Middle frontal gyrus (tissue), 1 donor: ENCODE results near the gene RIMBP2.

Experiments used
- DNase-seq: peaks from one replicate; pipeline ENCODE4 v3.0.0-alpha.2; 2015; ENCODE audit warnings: low spot score; ENCODE audit errors: extremely low spot score

The RIMBP2 gene

DNA sequence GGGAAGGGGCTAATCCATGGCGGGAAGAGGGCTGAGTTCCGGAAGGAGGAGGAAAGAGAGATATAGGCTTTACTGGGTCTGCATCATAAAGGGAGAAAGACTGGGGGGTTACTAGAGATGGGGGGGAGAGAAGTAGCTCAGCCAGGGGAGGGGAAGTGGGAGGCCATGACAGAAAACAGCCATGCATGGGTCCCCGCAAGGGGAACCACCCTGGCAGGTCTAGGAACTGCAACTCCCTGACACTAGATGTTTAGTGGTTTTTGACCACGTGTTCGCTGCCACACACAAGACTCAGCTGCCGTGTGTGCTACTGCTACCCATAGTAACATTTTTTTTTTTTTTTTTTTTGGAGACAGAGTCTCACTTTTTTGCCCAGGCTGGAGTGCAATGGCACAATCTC is 145.0 kb downstream of the RIMBP2 start:
- no peak for DNase-seq

DNA sequence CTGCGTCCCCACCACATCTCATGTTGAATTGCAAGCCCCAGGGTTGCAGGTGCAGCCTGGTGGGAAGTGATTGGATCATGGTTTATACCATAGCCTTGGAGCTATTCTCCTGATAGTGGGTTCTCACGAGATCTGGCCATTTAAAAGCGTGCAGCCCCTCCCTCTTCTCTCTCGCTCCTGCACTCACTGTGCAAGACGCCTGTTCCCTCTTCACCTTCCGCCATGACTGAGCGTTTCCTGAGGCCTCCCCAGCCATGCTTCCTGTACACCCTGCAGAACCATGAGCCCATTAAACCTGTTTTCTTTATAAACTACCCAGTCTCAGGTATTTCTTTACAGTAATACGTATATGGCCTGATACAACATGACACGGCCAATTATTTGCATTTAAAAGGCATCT is 146.6 kb downstream of the RIMBP2 start:
- no peak for DNase-seq

DNA sequence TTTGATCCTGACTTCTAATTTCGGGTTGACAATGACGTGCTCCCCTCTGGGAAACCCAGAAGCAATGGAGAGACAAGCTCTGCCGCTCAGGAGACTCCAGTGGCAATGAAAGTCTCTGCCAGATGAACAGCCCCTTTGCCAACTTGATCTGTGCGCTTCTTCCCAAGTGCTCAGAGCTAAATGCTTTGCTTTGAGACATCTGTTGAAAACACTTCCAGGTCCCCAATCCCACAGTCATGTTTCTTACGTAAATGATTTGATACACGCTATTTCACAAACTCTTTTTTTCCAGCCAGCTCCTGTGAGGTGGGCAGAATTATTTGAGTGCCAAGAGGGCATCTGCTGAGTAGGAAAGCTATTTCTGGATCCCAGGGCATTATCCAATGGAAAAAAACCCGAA is 147.6 kb downstream of the RIMBP2 start:
- peak; percentile 22 for DNase-seq

DNA sequence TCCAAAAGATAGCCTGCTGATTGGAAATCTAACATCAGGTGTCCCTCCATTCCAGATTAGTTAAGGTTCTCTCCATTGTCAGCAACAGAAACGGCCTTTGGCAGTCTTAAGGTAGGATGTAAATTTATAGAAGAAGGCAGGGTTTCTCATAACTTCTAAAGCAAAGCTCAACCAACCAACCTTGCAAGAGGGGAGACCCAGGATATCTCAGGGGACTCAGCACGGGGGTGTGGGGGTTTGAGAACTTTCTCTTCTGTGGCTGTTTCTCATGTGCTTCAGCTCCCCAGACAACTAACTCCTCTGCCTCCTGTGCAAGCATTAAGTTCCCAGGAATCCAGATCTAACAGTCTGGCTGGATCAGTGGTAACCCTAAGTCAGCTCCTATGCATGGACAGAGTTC is 148.1 kb downstream of the RIMBP2 start:
- no peak for DNase-seq

DNA sequence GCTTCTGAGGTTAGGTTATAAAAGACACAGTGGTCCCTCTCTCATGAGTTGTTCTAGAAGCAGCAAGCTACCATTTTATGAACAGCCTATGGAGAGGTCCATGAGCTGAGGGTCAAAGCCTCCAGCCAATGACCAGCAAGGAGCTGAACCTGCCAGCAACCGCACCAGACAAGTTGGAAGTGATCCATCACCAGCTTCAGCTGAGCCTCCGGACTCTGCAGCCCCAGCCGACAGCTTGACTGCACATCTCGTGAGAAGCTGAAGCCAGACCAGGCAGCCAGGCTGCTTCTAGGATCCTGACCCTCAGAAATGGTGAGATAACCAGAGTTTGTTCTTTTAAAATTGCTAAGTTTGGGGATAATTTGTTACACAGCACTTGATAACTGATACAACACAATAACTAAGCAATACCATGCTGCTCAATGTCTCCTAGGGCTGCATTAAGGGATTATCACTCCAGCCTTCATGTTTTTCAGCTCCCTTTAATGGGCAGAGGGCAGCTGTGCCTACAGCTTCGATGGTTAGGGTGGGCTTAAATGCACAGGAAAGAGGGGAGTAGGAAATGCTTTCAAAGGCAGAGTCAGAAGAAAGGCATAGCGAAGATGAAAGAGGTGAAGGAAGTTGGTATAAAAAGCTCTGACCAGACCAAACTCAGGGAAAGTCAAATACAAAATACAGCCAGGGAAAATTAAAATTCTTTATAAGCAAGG is 149.5 kb downstream of the RIMBP2 start:
- DNase-seq: no peak

DNA sequence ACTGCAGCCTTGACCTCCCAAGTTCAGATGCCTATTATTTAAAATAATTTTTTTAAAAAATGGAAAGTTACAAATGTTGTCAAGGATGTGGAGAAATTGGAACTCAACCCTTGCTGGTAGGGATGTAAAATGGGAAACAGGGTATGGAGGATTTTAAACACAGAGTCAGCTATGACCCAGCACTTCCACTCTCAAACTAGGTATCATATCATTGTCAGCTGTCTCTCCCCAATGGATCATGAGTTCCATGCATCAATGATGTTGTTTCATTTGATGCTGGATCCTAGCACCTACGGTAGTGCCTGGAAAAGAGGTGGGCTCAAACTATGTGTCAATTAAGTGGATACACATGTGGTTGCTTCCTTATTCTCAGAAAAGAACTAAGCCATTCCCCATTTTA is 150.9 kb downstream of the RIMBP2 start:
- no peak for DNase-seq

DNA sequence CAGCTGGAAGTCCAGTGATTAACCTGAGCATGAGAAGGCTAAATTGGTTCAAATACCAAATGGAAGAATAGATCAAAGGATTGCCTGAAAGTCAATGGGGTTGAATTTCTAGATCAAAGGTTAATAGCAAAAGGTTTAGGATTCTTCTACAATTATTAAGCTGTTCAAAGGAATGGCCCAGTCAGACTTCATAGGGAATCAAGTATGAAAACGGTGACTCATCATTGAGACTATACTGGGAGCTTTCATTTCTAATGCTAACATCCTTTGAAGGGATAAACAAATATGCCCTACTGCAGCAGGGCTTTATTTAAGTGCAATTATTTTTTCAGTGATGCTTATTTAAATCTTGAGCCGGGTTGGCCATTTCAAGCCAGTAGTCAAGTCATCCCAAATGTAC is 152.8 kb downstream of the RIMBP2 start:
- no peak for DNase-seq

DNA sequence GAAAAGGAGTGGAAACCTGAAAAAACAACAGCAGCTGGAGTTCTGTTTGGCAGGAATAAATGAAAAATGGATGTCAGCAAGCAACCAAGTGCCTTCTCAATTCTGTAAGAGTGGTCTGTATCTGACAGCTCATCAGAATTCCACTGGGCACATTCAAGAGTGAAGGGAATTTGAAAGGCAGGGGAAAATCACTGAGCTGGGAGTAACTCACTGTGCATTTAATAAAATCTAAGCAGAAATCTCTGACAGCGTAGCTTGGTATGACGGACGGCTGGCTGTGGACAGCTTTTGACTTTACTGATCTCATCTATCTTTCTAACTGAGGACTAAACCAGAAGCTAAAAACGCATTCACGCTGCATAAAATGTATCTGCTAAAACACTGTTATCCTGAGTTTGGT is 153.4 kb downstream of the RIMBP2 start:
- no peak for DNase-seq

DNA sequence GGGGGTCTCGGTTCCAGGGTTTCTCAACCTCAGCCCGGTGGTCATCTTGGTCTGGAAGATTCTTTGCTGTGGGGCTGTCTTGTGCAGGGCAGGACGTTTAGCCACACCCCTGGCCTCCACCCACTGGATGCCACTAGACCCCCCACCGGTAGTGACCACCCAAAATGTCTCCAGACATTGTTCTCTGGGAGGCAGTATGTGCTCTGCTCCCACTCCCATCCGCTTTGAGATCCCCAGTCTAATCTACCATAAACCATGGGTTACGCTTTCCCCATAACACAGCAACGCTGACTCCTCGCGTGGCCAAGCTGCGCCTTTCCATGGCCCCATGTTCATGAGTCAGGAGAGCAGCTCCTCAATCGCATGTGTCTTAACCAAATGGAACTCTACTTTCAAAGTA is 155.8 kb downstream of the RIMBP2 start:
- DNase-seq: no peak

DNA sequence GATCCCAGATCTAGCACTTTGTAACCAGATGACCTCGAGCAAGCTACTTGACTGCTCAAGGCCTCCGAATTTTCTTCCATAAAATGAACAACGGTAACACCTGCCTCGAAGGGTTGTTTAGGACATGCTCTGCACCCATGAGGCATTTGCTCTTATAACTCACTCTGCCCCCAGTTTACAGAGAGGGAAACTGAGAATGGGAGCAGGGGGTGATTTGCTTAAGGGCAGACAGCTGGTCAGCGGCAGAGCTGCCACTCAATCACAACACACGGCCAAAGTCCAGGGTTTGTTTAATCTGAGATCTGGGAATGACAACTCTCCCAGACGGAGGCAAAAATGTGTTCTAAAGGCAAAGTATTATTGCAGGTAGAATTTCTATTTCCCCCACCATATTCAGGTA is 156.3 kb downstream of the RIMBP2 start:
- DNase-seq: no peak

DNA sequence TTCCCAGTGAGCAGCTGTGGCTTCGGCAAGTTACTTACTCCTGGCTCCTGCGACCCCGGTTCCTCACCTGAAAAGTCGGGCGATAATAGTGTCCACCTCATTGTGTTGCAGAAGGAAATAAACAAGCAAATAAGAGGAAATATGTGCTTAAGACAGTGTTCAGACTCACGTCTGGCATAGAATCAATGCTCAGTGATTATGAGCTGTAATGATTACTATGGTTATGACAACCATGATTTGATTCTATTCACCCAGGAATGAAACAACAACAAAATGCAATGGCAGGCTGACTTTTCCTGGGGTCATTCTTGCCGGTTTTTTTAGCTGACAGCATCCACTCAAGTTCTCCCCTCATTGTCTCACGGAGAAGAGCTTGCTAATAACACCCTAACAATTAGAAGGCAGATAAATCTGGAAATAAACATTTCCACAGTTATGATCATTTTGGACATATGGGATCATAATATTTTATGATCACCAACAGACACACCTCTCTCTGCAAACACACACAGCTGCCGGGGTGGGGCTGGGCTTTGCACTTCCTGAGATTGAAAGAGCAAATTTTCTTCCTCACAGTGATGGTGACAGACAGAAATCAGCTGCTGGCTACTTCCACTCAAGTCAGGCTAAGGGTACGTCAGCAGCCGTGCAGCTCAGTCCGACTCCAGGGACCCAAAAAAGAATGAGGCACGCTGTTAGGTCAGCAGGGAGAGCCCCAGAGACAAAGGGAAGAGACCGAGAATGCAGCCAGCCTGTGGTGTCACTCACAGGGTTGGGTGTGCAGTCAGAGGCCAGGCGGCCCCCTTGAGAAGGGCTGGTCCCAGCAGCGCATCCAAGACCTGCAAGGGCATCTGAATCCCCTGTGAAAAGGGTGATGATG is 158.0 kb downstream of the RIMBP2 start:
- DNase-seq: no peak

DNA sequence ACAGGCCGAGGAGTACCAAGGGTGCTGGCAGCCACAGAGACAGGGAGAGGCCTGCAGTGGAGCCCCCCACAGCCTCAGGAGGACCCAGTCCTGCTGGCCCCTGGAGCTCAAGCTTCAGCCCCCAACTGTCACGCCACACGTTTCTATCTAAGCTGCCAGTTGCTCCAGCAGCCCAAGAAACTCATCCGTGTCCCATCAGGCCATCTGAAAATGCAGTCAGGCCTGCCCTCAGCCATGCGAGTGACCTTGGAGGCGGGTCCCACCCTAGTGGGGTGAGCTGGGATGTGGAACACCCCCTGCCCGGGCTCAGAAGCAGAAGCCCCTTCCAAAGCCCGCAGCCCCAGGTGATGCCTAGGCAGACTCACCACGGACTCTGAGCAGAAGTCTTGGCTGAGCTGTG is 158.9 kb downstream of the RIMBP2 start:
- DNase-seq: no peak

DNA sequence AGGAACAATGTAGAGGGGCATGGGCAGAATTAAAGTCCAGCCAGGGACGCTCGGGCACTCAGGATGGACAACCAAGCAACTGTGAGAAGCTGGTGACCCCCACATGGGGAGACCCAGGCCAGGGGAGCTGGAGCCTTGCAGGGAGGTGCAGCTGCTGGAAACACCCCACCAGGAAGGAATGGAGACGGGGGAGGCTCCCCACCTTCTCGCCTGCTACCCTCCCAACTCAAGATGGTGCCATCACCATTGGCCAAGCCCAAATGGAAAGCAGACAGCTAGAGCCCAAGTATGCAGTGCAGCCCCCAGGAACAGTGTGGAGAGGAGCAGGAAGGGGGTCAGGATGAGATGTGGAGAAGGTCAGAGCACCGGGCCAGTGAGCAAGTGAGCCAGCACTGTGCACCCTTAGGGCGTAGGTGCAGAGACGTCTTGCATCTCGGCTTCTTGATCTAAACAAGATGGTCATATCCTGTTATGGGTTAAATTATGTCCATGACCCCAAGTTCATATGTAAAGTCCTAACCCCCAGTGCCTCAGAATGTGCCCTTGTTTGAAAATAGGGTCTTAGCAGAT is 159.5 kb downstream of the RIMBP2 start:
- DNase-seq: no peak

DNA sequence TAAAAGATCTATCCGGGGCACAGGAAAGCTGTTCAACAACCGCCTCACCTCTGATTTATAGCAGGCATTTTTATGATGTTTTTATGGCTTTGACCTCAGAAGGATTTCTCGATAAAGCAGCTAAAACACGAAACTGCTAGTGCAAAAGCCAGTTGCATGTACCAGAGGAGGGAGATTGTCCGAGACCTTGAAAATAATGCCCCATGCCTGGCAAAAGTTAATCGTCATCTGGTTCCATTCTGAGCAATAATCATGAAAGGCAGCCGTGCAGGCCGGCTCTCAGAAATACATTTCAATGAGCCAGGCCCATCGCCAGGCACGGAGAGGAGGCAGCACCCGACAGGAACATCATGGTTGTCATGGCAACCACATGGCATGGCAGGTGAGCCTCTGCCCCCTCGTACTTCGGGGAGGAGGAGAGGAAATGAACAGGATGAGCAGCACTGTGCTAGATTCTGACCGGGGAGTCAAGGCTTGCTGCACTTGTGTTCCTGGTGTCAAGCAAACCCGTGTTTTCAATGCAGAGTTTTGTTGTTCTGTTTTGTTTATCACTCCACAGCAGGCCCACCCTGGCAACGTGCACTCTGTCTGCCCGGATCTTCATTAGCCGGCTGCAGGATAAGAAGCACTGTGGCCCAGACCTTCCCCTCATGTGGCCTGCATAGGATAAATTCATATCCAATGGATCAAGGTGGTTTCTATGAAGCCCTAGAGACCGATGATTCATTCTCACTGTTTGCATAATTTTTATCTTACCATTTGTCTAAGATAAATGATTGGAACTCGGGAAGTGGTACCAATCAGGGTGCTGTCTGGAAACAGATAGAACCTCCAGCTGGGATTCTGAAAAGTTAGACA is 160.2 kb downstream of the RIMBP2 start:
- no peak for DNase-seq

DNA sequence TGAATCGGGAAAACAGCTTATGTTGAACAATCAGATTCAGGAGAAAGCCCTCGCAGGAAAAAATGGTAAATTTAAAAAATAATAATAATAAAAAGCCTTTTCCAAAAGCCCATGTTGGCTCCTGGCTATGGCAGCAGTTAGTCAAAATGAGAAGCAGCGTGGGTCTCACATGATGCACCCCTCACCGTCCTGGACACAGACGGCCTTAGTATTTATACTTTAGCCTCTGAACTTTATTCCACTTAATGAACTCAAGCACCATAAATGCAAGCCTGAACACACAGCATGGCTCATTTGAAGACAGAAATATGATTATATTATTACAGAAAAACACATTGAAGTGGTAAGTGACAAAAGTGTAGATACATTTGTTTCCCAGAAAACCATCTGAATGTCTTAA is 160.9 kb downstream of the RIMBP2 start:
- DNase-seq: no peak

DNA sequence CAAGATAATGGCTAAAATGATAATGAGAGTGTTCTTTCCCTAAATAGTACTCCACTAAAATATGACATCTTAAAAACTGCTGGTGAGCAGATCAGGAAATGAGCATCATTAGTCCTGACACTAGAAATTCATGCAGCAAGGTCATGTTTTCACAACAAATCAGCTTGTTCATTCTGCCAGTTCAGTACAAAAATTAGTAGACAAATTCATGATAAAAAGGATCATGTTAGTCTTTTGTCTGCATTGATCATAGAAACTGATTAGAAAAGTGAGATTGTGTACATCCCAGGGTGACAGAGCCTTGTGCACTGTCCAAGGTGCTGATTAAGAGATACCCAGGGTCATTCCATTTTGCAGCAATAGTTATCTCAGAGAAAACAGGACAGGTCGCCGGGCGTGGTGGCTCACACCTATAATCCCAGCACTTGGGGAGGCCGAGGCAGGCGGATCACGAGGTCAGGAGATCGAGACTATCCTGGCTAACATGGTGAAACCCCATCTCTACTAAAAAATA is 163.6 kb downstream of the RIMBP2 start:
- DNase-seq: no peak

DNA sequence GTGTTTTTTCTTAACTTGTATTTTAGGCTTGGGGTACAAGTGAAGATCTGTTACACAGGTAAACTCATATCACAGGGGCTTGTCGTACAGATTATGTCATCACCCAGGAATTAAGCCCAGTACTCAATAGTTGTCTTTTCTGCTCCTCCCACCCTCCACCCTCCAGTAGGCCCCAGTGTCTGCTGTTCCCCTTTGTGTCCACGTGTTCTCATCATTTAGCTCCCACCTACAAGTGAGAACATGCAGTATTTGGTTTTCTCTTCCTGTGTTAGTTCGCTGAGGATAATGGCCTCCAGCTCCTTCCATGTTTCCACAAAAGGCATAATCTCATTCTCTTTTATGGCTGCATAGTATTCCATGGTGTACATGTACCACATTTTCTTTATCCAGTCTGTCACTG is 166.7 kb downstream of the RIMBP2 start:
- no peak for DNase-seq

DNA sequence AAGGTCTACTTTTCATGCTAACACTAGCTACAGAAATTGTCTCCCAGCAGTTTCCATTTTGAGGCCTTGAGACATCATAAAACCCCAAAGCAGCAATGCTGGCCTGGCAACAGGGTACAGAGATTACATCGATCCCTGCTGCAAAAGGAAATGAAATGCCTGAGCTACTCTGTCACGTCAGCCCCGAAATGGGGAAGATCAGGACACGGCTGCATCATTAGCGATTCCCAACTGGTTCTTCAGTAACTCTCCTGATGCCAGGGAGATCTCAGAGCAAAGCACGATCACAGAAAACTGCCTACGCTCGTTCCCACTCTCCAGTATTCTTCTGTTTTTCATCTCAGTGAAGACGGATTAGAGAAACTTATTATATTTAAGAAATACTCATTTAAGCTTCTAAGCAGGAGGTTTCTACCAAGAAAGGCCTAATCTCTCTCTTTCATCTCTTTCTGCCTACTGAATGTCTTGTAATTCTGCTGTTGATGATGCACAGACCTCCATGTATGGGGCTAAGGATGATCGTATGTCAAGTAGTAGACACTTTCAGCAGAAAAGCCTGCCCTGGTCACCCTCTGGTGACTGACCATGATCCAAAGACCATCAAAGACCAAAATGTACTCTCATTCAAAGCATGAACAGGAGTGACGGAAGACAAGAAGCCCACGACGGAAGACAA is 168.5 kb downstream of the RIMBP2 start:
- DNase-seq: no peak

DNA sequence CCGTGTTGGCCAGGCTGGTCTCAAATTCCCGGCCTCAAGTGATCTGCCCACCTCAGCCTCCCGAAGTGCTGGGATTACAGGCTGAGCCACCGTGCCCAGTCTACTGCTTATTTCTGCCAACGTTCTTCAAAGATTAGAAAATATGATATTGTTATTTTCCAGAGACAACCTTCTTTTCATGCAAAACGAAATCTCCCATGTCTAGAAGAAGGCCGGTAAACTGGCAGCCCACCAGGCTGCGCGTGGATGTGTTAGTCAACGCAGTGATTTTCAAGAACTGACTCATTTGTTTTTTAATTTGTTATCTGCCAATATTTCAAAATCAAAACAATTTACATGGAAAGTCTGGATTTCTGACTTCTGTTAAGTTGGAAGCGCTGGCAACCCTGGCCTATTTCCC is 169.6 kb downstream of the RIMBP2 start:
- no peak for DNase-seq

DNA sequence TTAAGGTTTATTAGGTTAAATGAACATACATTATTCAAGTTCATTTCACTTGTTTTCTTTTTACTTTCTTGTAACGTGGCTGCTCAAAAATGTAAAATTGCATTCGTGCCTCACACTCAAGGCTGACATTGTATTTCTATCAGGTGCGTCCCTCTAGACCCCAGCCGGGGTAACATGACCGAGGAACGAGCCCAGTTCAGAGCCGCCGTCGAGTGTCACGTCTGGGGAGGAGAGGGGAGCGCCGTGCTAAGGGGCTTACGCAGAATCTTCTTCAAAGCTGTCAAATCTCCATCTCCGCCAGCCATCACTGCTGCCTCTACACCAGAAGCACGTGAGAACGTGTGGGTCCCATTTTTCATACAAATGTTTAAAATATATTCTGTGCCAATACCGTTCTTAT is 170.6 kb downstream of the RIMBP2 start:
- no peak for DNase-seq

DNA sequence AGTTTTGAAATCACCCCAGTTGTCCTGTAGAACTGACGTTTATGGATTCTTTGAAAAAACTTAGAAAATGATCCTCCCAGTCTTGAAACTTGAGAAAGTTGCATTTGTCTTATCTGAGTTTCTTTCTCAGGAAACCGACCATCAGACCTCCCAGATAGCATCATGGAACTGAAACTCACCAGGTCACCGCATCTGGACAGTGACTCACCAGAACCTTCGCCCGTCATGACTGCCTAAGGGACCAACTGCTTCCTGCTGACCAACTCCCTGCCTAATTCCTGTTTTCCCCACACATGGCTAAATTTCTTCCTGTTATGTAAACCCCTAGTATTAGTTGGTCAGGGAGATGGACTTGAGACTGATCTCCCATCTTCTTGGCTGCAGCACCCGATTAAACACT is 175.7 kb downstream of the RIMBP2 start:
- no peak for DNase-seq
